ENCODE results near the gene CABP4. TPM values are rescaled to one million over a fixed set of nuclear protein-coding genes. Genes with fewer than 3 reads are reported as not detected.

The CABP4 gene
- total RNA-seq, 4 donors from 2014 or later: 1.1 to 5.1 (median 1.8) TPM

DNA sequence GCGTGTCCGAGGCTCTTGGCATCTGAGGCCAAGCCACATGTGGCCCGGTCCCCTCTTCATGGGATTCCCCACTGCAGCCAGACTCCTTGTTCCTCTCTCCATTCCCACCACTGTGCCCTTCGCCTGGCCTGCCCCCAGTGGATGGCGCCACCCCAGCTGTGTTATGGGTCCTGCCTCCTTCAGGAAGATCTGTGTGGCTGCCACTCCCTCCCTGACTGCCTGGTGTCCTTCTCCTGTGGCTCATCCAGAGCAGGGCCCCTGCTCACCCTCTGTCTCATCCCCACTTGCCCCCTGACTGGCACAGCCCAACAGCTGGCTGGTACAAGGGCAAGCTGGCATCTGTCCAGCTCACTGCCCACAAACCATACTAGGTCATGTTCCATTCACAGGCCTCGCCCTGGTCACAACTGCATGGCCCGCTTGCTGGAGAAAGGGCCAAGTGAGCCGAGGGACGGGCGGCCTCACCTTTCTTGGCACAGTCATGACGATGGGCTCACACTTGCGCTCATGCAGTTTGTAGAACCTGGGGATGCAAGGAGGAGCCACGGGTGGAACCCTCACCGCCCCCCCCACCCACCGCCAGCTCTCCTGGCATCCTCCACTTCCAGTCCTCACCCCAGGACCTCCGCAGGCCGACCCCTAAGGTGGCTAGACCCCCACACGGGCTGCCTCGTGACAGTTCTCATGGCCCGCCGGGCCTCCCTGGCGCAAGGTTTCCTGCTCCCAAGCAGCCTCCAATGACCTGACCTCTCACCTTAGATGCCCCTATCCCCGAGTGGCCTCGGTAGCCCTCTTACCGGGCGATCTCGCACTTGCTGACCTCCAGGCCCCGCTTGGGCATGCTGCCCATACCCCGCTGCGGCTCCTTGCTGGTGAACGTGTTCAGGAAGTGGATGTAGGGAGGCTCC, 15.6 kb upstream of the CABP4 start:
- TF ChIP-seq, protein P1, sequence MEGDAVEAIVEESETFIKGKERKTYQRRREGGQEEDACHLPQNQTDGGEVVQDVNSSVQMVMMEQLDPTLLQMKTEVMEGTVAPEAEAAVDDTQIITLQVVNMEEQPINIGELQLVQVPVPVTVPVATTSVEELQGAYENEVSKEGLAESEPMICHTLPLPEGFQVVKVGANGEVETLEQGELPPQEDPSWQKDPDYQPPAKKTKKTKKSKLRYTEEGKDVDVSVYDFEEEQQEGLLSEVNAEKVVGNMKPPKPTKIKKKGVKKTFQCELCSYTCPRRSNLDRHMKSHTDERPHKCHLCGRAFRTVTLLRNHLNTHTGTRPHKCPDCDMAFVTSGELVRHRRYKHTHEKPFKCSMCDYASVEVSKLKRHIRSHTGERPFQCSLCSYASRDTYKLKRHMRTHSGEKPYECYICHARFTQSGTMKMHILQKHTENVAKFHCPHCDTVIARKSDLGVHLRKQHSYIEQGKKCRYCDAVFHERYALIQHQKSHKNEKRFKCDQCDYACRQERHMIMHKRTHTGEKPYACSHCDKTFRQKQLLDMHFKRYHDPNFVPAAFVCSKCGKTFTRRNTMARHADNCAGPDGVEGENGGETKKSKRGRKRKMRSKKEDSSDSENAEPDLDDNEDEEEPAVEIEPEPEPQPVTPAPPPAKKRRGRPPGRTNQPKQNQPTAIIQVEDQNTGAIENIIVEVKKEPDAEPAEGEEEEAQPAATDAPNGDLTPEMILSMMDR (IDR thresholded peaks at IDR 0.05; ENCODE audit: low read depth): no peak

DNA sequence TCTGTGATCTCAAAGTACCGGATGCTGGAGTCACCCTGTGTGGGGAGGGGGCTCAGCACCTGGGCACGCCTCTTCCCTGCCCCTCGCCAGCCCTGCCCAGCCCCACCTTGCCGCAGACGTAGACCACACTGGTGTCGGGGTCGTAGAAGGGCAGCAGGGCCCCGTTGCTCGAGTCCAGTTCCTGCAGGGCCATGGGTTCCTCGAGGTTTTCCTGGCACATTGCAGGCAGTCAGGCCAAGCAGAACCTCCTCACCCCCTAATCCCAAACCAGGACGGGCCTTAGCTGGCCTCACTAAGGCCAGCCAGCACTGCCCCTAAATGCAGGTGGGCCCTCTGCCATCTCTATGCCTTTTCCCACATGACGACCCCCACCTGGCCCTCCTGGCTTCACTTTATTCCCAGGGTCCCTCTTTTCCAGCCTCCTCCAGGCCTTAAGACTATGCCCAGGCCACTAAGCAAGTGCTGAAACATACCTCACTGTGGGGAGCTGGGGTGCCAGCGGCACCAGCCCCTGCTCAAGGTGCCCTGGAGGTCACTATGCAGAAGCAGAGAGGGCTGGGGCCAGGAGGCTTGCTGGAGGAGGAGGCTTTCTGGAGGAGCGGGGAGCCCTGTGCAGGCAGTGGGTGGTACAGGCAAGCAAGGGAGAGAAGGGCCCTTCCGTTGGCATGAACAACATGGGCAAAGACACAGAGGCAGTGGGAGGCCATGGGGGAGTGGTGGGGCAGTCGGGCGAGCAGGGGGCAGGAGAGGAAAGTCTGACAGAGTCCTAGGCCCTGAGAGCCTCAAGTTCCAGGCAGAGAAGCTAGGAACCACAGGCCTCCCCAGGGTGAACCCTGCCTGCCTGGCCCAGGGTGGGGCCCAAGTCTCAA, 14.7 kb upstream of the CABP4 start:
- TF ChIP-seq, protein P1 (IDR thresholded peaks at IDR 0.05; ENCODE audit: low read depth): no peak

DNA sequence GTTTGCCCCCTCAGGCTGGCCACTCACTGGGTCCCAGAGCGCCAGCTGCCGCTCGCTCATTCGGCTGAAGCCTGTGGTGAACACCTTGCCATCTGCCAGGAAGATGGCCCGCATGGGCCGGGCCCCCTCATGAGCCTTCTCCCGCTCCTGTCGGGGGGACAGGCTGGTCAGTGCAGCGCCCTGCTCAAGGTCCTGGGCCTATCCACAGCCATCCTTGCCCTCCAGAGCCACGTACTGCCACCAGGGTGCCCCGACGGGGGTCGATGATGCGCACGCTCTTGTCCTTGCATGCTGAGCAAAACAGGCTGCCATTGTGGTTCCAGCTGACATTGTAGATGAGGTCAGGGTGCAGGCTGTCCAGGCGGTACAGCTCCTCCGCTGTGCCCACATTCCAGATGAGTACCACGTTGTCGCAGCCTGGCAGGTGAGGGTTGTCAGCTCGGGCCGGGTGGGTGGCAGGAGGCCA, 14.0 kb upstream of the CABP4 start:
- TF ChIP-seq, protein P1 (IDR thresholded peaks at IDR 0.05; ENCODE audit: low read depth): no peak

DNA sequence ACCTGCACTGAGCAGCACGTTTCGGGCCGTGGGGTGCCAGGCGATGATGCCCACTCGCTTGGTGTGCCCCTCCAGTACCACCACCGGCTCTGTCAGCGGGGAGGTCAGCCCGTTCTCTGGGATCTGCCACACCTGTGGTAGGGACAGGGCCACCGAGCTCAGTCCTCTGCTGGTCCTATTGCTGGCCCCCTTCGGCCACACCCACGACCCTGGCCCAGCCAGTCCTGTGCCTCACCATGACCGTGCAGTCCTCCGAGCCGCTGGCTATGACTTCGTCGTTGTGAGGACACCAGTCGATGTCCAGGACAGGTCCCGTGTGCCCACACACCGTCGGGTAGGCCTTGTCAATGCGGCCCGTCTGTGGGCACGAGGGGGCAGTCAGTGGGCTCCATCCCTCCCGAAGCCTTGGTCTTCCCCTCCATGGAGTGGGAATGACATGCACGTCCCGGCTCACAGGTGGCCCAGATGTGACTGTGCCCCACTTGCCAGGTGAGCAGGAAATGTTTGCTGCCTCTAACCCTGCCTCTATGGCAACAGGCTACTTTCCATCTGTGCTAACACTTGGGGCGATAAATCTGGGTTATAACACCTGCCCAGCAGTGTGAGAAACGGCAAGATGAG, 13.3 kb upstream of the CABP4 start:
- TF ChIP-seq, protein P1 (IDR thresholded peaks at IDR 0.05; ENCODE audit: low read depth): no peak

DNA sequence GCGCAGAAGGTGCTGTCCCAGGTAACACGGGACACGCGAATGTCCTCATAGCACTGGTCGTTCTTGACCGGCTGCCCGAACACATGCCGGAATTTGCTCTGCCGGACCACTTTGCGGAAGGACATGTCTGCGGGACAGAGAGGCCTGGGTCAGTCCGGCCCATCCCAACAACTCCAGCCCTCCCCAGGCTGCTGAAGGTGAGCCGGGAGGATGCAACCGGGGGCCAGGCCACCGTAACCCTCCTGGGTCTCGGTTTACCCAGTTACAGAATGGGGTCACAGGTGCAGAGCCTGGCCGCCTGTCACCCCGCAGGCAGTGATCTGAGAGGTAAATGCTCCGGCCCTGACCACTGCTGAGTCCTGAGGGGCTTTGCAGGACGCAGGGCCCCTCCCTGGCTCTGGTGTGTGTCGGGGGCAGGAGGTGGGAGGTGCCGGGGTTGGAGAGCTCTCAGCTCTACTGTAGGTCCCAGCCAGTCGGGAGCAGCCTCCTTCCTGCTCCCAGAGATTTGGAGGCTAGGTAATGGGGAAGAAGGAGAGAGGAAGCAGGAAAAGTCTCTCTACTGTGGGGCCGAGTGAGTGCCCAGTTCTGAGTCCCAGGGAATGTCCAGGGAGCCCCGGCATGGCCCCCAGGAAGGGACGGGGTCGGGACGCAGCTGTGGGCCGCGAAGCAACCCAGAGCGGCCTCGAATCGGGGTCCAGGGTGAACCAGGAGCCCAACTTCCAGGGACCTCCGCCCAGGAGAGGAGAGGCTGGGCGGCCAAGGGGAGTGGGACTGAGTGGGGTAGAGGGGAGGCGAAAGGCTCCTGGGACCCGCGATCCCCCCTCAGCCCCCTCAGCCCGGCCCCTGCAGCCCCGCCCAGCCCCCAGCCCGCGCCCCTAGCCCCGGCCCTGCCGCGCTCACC, 12.4 kb upstream of the CABP4 start:
- TF ChIP-seq, protein P1 (IDR thresholded peaks at IDR 0.05; ENCODE audit: low read depth): no peak

DNA sequence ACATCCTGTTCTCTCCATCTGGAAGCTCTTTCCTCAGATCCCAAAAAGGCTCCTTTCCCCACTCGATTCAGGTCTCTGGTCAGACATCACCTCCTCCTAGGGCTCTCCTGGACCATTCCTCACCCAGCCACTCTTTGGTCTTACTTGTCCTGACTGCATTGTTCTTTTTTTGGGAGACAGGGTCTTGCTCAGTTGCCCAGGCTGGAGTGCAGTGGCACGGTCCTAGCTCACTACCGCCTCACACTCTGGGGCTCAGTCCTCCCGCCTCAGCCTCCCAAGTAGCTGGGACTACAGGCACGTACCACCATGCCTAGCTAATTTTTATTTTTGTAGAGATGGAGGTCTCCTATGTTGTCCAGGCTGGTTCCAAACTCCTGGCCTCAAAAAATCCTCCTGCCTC, 9.6 kb upstream of the CABP4 start:
- TF ChIP-seq, protein P1 (IDR thresholded peaks at IDR 0.05; ENCODE audit: low read depth): no peak

Data from subcutaneous adipose tissue (tissue), 4 donors.